ENCODE data around the gene WDR1. TPM values are rescaled to one million over a fixed set of nuclear protein-coding genes. Genes with fewer than 3 reads are reported as not detected.

The WDR1 gene
- total RNA-seq, 1 experiment from 2014 or later = 367 TPM

- Histone ChIP-seq H3K4ac (ENCODE audit: low read depth, low read length) (no peak overlapping the region), H2AK5ac (ENCODE audit: insufficient read length, low read length) (no peak overlapping the region), H4K20me1 (ENCODE audit: control insufficient read depth, insufficient read depth, insufficient read length) (no peaks in the 10 kb centered on the region), H3K56ac (ENCODE audit: insufficient read length, low read depth, low read length) (no peak overlapping the region), H4K91ac (ENCODE audit: insufficient read length, low read depth, low read length) (no peak overlapping the region), H3K23ac (ENCODE audit: insufficient read length, low read depth, low read length) (no peak overlapping the region), H2BK120ac (ENCODE audit: low read depth, low read length, poor library complexity, severe bottlenecking) (no peak overlapping the region), H3T11ph (ENCODE audit: low read length) (no peak overlapping the region), H2BK15ac (ENCODE audit: low read depth, low read length) (no peak overlapping the region), H3K9me3 (ENCODE audit: control insufficient read depth, low read depth, low read length) (no peaks in the 10 kb centered on the region), H3K79me2 (ENCODE audit: insufficient read depth, low read length) (no peaks in the 10 kb centered on the region), H3K4me2 (ENCODE audit: insufficient read depth, insufficient read length, low read length) (no peak overlapping the region), H2BK20ac (ENCODE audit: low read depth, low read length, poor library complexity, severe bottlenecking) (no peak overlapping the region), H2AFZ (ENCODE audit: low read length) (no peak overlapping the region), H3K27me3 (ENCODE audit: insufficient read depth, low read length) (no peaks in the 10 kb centered on the region), H4K5ac (ENCODE audit: insufficient read length, low read depth, low read length) (no peak overlapping the region), H3K23me2 (ENCODE audit: insufficient read length, low read depth, low read length, poor library complexity, severe bottlenecking) (no peaks in the 10 kb centered on the region), H4K8ac (replicated peaks; ENCODE audit: insufficient read length, low read depth, low read length) (no peak overlapping the region), H3K27ac (ENCODE audit: insufficient read length, low read depth, low read length) (no peak overlapping the region), H3K79me1 (ENCODE audit: insufficient read depth, low read depth, low read length, poor library complexity, severe bottlenecking) (no peaks in the 10 kb centered on the region), H3K9ac (ENCODE audit: extremely low read depth, insufficient read length, low read length) (no peak overlapping the region), H3K18ac (ENCODE audit: insufficient read length, low read depth, low read length) (no peak overlapping the region), H3K14ac (ENCODE audit: insufficient read depth, low read length) (no peak overlapping the region), H2BK12ac (ENCODE audit: insufficient read length, low read depth, low read length) (no peak overlapping the region), H2BK5ac (ENCODE audit: insufficient read length, low read length) (no peak overlapping the region), H3K4me1 (ENCODE audit: insufficient read depth, low read length) (no peaks in the 10 kb centered on the region)
- H3K4me1 Mint-ChIP-seq = peaks cover 8% of the 10 kb centered on the region in 2 experiments
- H3K27me3 Mint-ChIP-seq (ENCODE audit: low read depth) = peaks cover 55% of the 10 kb centered on the region
- no peaks in the 10 kb centered on the region; a peak in 1 of 5 replicates for H3K9me3 Mint-ChIP-seq
- DNase-seq = no peak
- WGBS (ENCODE audit: extremely low coverage, insufficient read length, low lambda C conversion rate) = no CpG with 5 or more reads among the region's 3 CpGs
- H3K4me3 Mint-ChIP-seq = no peak overlapping the region
- TF ChIP-seq, protein P1, sequence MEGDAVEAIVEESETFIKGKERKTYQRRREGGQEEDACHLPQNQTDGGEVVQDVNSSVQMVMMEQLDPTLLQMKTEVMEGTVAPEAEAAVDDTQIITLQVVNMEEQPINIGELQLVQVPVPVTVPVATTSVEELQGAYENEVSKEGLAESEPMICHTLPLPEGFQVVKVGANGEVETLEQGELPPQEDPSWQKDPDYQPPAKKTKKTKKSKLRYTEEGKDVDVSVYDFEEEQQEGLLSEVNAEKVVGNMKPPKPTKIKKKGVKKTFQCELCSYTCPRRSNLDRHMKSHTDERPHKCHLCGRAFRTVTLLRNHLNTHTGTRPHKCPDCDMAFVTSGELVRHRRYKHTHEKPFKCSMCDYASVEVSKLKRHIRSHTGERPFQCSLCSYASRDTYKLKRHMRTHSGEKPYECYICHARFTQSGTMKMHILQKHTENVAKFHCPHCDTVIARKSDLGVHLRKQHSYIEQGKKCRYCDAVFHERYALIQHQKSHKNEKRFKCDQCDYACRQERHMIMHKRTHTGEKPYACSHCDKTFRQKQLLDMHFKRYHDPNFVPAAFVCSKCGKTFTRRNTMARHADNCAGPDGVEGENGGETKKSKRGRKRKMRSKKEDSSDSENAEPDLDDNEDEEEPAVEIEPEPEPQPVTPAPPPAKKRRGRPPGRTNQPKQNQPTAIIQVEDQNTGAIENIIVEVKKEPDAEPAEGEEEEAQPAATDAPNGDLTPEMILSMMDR (conservative IDR thresholded peaks at IDR 0.05) = no peak
- H3K27ac Mint-ChIP-seq = no peak overlapping the region
- H3K36me3 Mint-ChIP-seq (ENCODE audit: insufficient read depth in 1 of 3, low read depth in 3 of 3) = no peaks in the 10 kb centered on the region
Observed at GRCh38 chr4:10154241-10154640, 37.6 kb upstream of the WDR1 start.

All from H9 (cell line).